GM18505 (cell line): Measurements from ENCODE around the gene ARL15.

ENCODE experiments used
- ATAC-seq: cut with Tn5 transposase; IDR thresholded peaks from one replicate; pipeline ENCODE4 v1.9.1; 2021; ENCODE audit not compliant: unreplicated experiment
- POLR2A ChIP-seq: IDR thresholded peaks from 4 replicates; pipeline ENCODE4 v1.6.1; 2011; ENCODE audit warnings: borderline replicate concordance; ENCODE audit not compliant: insufficient read depth, insufficient read length; ENCODE audit errors: extremely low read depth

The ARL15 gene

GRCh38 chr5:54288568-54289217, 21.7 kb downstream of the ARL15 start:
- no peak for TF ChIP-seq POLR2A
- ATAC-seq: no peak

GRCh38 chr5:54285686-54286085, 24.7 kb downstream of the ARL15 start:
- TF ChIP-seq POLR2A: no peak
- no peak for ATAC-seq

GRCh38 chr5:54284586-54284985, 25.8 kb downstream of the ARL15 start:
- no peak for ATAC-seq
- no peak for TF ChIP-seq POLR2A

GRCh38 chr5:54282876-54283275, 27.5 kb downstream of the ARL15 start:
- ATAC-seq: no peak
- no peak for TF ChIP-seq POLR2A

- ATAC-seq: no peak
- TF ChIP-seq POLR2A: no peak
These were observed 28.2 kb downstream of the ARL15 start for GRCh38 chr5:54281960-54282692.

GRCh38 chr5:54279960-54280359, 30.4 kb downstream of the ARL15 start:
- ATAC-seq: no peak
- no peak for TF ChIP-seq POLR2A

GRCh38 chr5:54278979-54279717, 31.2 kb downstream of the ARL15 start:
- TF ChIP-seq POLR2A: no peak
- ATAC-seq: no peak

- no peak for TF ChIP-seq POLR2A
- no peak for ATAC-seq
These were observed 32.1 kb downstream of the ARL15 start for GRCh38 chr5:54278036-54278830.

- ATAC-seq: no peak
- no peak for TF ChIP-seq POLR2A
These were observed 34.3 kb downstream of the ARL15 start for GRCh38 chr5:54276048-54276447.

- TF ChIP-seq POLR2A: no peak
- no peak for ATAC-seq
These were observed 35.0 kb downstream of the ARL15 start for GRCh38 chr5:54275361-54275760.

- no peak for TF ChIP-seq POLR2A
- no peak for ATAC-seq
These were observed 35.4 kb downstream of the ARL15 start for GRCh38 chr5:54274944-54275343.

GRCh38 chr5:54273715-54274114, 36.7 kb downstream of the ARL15 start:
- no peak for ATAC-seq
- no peak for TF ChIP-seq POLR2A

- TF ChIP-seq POLR2A: no peak
- ATAC-seq: no peak
These were observed 37.6 kb downstream of the ARL15 start for GRCh38 chr5:54272746-54273145.
